HG03342 (cell line): ENCODE measurements around the gene MRTFA.

Source experiments
- ATAC-seq: cut with Tn5 transposase; IDR thresholded peaks from one replicate; pipeline ENCODE4 v1.9.1; 2021; ENCODE audit warnings: mild to moderate bottlenecking, moderate library complexity; ENCODE audit not compliant: unreplicated experiment

The MRTFA gene

GRCh38 chr22:40433416-40434090 lies 203.0 kb downstream of the MRTFA start:
- ATAC-seq, result no peak

DNA sequence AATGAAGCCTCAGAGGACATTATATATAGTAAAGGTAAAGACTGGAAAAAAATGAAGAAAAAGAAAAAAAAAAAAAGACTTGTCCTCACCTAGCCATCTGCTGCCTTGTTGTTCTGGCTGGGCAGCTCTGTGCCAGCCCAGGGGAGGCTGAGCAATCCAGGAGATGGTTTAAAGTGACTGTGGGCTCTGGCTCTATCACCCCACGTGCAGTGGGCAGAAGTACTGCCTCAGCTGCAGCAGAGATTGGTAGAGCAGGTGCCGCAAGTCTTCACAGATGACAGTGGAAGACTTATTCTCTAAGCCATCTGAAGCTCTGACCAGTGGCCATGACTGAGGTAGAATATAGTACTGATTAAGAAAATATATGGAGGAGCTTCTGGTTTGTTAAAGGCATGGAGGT lies 203.9 kb downstream of the MRTFA start:
- ATAC-seq, result no peak

DNA sequence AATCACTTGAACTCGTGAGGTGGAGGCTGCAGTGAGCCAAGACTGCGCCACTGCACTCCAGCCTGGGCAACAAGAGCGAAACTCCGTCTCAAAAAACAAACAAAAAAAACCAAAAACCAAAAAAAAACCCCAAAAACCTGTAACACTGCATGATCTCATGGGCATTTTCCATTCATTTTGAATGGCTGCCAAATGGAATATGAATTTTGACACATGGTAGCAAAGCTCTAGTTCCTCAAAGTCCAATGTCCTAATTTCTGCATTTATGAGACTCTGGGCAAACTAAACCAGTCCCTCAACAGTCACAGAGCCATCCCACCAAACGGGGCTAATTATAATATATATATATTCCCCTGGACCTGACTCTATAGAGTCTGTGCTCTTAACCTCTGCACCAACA lies 204.4 kb downstream of the MRTFA start:
- no peak for ATAC-seq

DNA sequence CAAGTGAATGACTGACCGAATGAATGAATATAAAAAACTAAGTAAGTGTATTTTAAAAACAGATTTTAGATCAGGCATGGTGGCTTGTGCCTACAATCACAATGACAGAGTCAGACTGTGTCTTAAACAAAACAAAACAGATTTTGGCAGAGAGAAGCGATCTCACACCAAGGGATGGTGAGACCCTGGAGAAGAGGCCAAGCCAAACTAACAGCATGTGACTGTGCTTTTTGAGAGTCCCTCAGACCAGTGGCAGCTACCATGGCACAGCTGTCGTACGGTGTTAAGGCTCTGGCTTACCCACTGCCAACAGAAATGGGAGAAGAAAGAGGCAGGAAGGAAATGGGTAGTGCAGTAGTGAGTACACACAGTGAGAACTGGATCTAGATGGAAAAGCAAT lies 205.5 kb downstream of the MRTFA start:
- no peak for ATAC-seq

GRCh38 chr22:40429481-40429880 lies 207.0 kb downstream of the MRTFA start:
- no peak for ATAC-seq

GRCh38 chr22:40428796-40429195 lies 207.7 kb downstream of the MRTFA start:
- ATAC-seq, result no peak

DNA sequence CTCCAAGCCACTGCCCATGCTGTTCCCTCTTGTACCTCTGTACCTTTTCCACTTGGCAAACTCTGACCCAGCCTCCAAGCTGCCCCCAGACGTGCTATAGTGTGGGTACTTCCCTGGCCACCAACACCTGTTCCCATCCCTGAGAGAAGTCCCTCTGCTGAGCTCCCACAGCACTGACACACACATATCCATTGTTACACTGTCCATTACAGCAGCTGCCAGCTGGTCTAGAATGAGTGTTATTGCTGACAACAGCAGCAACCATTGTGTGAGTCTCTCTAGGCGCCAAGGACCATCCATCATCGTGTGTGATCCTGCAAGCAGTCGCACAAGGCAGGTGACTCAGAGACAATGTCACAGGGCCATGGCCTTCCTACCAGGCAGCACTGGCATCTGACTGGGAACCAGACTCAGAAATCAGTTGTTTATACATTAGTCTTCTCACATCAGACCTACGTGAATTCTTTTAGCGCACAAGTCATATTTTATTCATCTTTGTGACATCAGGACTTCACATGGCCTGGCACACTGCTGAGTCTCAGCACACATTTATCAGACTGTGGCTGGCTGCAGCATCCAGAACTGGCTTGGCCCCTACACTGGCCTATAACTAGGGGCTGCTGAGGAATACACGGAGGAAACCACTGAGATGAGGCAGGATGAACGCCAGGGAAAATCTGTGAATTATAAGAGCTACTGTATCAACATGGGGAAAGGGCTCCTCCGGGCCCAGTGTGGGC lies 209.8 kb downstream of the MRTFA start:
- ATAC-seq, result no peak

DNA sequence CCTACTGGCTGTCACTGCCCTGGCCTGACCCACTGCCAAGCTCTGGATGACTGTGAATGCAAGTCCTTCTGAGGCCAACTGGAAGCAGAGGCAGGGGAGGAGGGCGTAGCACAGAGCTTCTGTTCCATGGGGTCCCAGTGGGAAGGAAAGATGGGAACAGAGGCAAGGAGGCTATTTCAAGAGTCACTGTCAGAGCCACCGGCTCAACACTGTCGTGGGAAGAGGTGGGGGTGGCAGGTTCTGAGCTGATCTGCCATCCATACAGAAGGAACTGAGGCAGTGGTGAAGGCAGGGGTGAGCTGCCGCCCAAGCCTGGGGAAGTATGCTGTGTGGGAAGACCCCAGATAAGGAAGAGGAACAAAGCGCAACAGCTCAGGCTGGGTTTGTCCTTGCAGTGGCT lies 211.4 kb downstream of the MRTFA start:
- ATAC-seq, result no peak

DNA sequence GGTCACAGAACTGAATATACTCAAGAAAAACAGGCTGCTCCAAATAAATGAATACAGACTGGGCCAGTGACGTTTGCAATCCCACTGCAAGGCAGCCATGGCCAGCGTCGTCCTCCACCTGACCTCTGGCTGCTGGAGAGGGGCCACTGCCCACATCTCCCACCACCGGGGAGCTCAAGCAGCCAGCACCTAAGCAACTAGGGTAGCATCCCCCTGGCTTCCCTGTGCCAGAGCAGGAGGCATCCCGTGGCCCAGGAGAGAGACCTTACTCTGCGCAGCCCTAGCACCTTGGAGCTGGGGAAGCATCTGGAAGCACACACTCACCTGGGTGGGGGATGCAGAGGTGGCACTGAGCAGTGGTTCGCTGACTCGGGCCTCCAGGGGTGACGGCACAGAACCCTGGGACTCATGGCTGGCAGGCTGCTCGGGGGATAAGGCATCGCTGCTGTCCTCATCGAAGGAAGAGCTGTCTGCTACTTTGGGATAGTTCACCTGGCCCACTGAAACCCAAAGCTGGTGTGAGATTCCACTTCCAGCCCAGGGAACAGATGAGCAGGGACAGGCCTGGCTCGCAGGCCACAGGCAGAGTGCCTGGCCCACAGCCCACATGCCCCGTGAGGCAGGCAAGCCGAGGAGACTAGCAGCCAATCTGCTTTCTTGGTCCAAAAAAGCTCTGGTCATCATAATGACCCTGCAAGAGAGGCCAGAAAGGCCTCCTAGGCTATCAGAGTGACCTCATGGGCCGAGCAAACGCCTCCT lies 212.5 kb downstream of the MRTFA start:
- ATAC-seq, result no peak

GRCh38 chr22:40423310-40423688 lies 213.2 kb downstream of the MRTFA start:
- ATAC-seq, result no peak

DNA sequence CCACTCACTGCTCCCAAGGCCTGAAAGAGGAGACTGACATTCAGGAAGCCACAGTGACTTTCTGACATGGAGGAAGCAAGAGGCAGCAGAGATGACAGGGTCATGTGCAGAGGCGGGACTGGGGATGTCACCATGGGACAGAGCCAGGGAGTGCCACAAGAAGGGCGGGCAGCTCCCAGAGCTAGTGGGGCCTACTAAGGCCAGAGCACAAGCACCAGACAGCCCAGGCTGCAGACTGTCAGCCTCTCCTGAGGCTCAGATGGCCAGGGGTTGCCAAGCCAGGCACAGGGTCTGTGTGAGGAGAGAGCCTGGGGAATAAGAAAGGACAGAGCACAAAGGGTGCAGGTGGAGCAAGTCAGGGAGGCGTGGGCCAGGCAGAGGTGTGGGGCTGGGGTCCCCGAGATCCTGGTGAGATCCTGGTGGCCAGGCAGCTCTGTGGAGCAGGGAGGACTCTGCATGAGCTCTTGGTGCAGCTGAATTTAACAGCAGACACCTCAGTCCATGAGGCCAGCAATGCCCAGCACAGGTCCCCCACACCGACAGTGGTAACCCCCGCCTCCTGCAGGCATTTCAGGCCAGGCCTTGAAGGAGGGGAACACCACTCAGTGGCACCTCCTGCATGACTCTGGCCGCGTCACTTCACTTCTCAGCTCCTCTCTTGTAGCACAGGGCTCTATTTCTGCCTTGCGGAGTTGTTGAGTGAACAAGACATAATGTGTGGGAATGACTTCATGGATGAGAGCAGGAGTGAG lies 213.8 kb downstream of the MRTFA start:
- no peak for ATAC-seq

DNA sequence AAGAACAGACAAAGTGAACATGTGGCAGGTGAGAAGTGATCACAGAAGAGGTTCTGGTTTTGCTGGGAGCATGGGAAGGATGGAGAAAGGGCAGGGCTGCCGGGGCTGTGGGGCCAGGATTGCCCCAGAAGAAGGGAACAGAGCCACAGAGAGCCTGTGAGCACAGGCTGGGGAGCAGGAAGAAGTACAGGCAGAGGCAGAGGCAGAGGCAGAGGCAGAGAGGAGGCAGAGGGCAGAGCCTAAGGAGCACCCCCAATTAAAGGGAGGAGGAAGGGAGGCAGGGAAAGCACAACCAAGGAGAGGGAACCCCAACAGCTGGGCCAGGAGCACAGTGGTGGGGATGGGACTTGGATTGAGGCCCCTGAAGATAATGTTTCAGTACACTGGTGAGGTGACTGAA lies 214.6 kb downstream of the MRTFA start:
- no peak for ATAC-seq

GRCh38 chr22:40421082-40421350 lies 215.5 kb downstream of the MRTFA start:
- no peak for ATAC-seq

GRCh38 chr22:40420341-40421081 lies 216.0 kb downstream of the MRTFA start:
- ATAC-seq, result no peak

DNA sequence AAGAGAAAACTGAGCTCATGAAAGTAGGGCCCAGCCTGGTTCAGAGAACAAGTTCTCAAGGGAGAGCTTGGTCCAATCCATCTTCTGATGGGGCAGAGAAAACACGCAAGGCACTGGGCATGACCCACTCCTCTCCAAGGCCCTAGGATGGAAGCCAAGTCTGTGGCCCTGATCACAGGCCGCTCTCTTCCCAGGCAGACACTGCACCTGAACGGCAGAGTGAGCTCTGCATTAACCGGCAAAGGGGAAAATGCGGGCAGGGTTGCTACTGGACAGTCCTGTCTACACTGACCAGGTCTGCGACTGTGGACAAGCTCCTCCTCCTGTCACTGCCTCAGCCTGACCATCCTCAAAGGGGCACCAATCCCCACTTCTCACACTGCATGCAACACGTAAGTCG lies 216.8 kb downstream of the MRTFA start:
- no peak for ATAC-seq

- no peak for ATAC-seq
Observed at GRCh38 chr22:40418366-40419201, 217.9 kb downstream of the MRTFA start.

- no peak for ATAC-seq
Observed at GRCh38 chr22:40417881-40418280, 218.6 kb downstream of the MRTFA start.

GRCh38 chr22:40417041-40417440 lies 219.5 kb downstream of the MRTFA start:
- ATAC-seq, result no peak

DNA sequence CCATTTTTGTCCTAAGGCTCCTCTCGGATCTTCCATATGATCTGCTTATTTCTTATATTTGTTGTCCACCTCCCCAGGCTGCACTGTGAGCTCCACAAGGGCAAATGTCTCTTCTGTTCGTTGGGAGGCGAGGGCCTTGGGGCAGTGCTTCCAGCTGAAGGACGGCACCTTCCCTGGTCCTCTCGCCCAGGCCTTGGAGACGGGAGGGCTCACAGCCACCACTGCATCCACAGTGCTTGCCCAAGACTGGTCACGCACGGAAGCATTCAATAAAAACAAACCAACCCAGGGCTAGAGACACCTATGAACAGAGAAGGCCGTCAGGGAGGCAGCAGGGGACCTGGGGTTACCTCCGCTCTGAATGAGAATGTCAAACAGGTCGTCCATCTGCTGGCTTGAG lies 219.9 kb downstream of the MRTFA start:
- no peak for ATAC-seq

DNA sequence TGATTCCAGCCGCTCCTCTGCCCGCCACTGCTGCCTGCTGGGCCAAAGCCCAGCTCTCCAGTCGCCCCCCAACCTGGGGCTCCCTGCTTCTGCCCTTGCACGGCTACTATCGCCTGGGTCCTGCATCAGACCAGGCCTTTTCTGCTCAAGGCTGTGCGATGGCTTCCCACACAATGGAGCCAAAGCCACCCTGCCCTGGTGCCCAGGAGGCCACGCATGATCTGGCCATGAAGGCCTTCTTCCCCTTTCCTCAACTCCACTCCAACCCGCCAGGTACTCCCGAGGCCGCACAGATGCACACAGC lies 220.3 kb downstream of the MRTFA start:
- no peak for ATAC-seq
